GM23338 (cell line): ENCODE data around the gene PMP22. TPM values are rescaled to one million over a fixed set of nuclear protein-coding genes. Genes with fewer than 3 reads are reported as not detected.

Experiments used
- ATAC-seq: fragments of 200-7000 bp; cut with Tn5 transposase; 3 replicates; pipeline ENCODE4 v1.9.1; 2020
- DNase-seq: peaks from one replicate; pipeline ENCODE4 v3.0.0-alpha.2; 2015; ENCODE audit warnings: low spot score
- H2AFZ ChIP-seq: fragments of 200-600 bp; sonication (generic); 2 replicates; pipeline ENCODE4 v1.8.0; 2016; ENCODE audit warnings: antibody characterized with exemption, mild to moderate bottlenecking, moderate library complexity
- H3F3A ChIP-seq: fragments of 200-600 bp; sonication (generic); replicated peaks from 2 replicates; pipeline ENCODE4 v1.8.0; 2017; ENCODE audit warnings: antibody characterized with exemption, mixed run types, low read depth
- H3K27ac ChIP-seq: fragments of 200-600 bp; sonication (generic); 2 replicates; pipeline ENCODE4 v1.6.1; 2016; ENCODE audit warnings: low read depth
- H3K27me3 ChIP-seq: fragments of 200-600 bp; sonication (generic); 2 replicates; pipeline ENCODE4 v1.8.0; 2016; ENCODE audit warnings: mild to moderate bottlenecking, mixed run types, moderate library complexity; ENCODE audit not compliant: insufficient read depth
- H3K36me3 ChIP-seq: fragments of 200-600 bp; sonication (generic); 2 replicates; pipeline ENCODE4 v1.8.0; 2016; ENCODE audit warnings: mild to moderate bottlenecking; ENCODE audit not compliant: insufficient read depth
- H3K4me1 ChIP-seq: fragments of 200-600 bp; sonication (generic); 2 replicates; pipeline ENCODE4 v1.8.0; 2016; ENCODE audit warnings: mild to moderate bottlenecking, moderate library complexity; ENCODE audit not compliant: insufficient read depth
- H3K4me2 ChIP-seq: fragments of 200-600 bp; sonication (generic); 2 replicates; pipeline ENCODE4 v1.7.1; 2017; ENCODE audit warnings: mixed run types
- H3K4me3 ChIP-seq: fragments of 200-600 bp; sonication (generic); 2 replicates; pipeline ENCODE4 v1.6.1; 2016; ENCODE audit warnings: mixed run types
- H3K79me2 ChIP-seq: fragments of 200-600 bp; sonication (generic); replicated peaks from 2 replicates; pipeline ENCODE4 v1.8.0; 2017; ENCODE audit warnings: mild to moderate bottlenecking; ENCODE audit not compliant: insufficient read depth
- H3K9me2 ChIP-seq: fragments of 200-600 bp; sonication (generic); 2 replicates; pipeline ENCODE4 v1.8.0; 2017; ENCODE audit not compliant: insufficient read depth
- H4K20me1 ChIP-seq: fragments of 200-600 bp; sonication (generic); replicated peaks from 2 replicates; pipeline ENCODE4 v1.8.0; 2017; ENCODE audit warnings: mild to moderate bottlenecking; ENCODE audit not compliant: insufficient read depth
- H3K27ac Mint-ChIP-seq: 2 replicates; pipeline ENCODE4 v1.8.0; 2020; ENCODE audit warnings: inconsistent platforms, mild to moderate bottlenecking, moderate library complexity, mixed read lengths
- H3K27me3 Mint-ChIP-seq: 3 replicates; pipeline ENCODE4 v1.8.0; 2022; ENCODE audit warnings: low read depth, mild to moderate bottlenecking, moderate library complexity, mixed read lengths, inconsistent platforms; ENCODE audit not compliant: insufficient read depth, poor library complexity
- H3K36me3 Mint-ChIP-seq: 3 replicates; pipeline ENCODE4 v1.8.0; 2021; ENCODE audit warnings: low read depth, mild to moderate bottlenecking, inconsistent platforms, moderate library complexity, mixed read lengths
- H3K4me1 Mint-ChIP-seq: 3 replicates; pipeline ENCODE4 v1.8.0; 2020; ENCODE audit warnings: mild to moderate bottlenecking, inconsistent platforms, mixed read lengths
- H3K4me3 Mint-ChIP-seq: 3 replicates; pipeline ENCODE4 v1.8.0; 2021; ENCODE audit warnings: moderate library complexity, mild to moderate bottlenecking, inconsistent platforms, mixed read lengths
- H3K9me3 Mint-ChIP-seq: 3 replicates; pipeline ENCODE4 v1.8.0; 2020; ENCODE audit warnings: moderate library complexity, mild to moderate bottlenecking, inconsistent platforms, mixed read lengths
- CREB1 ChIP-seq: fragments of 250-450 bp; sonication (Bioruptor Pico); IDR thresholded peaks from 2 replicates; pipeline ENCODE4 v1.5.0; 2020; ENCODE audit warnings: low read depth, mild to moderate bottlenecking, moderate library complexity
- EZH2 ChIP-seq: fragments of 200-600 bp; sonication (generic); IDR thresholded peaks from one replicate; pipeline ENCODE4 v1.8.0; 2017; ENCODE audit warnings: antibody characterized with exemption, mild to moderate bottlenecking, low read depth; ENCODE audit not compliant: unreplicated experiment
- EZH2phosphoT487 ChIP-seq: fragments of 200-600 bp; sonication (generic); IDR thresholded peaks from one replicate; pipeline ENCODE4 v1.8.1; 2018; ENCODE audit warnings: antibody characterized with exemption; ENCODE audit not compliant: unreplicated experiment
- JUNB ChIP-seq: IDR thresholded peaks from one replicate; pipeline ENCODE4 v1.6.1; 2016; ENCODE audit warnings: antibody characterized with exemption; ENCODE audit not compliant: unreplicated experiment
- NANOG ChIP-seq: IDR thresholded peaks from 2 replicates; pipeline ENCODE4 v1.6.1; 2016; ENCODE audit warnings: antibody characterized with exemption, borderline replicate concordance
- POLR2AphosphoS5 ChIP-seq: IDR thresholded peaks from 2 replicates; pipeline ENCODE4 v1.6.1; 2016; ENCODE audit warnings: antibody characterized with exemption, low read depth
- STAT1 ChIP-seq: IDR thresholded peaks from one replicate; pipeline ENCODE4 v1.6.1; 2016; ENCODE audit warnings: antibody characterized with exemption; ENCODE audit not compliant: unreplicated experiment
- ZNF114 ChIP-seq: fragments of 250-450 bp; sonication (Bioruptor Pico); IDR thresholded peaks from 2 replicates; pipeline ENCODE4 v1.5.0; 2020; ENCODE audit warnings: mild to moderate bottlenecking, moderate library complexity
- ZNF331 ChIP-seq: fragments of 250-450 bp; sonication (Bioruptor Pico); IDR thresholded peaks from 2 replicates; pipeline ENCODE4 v1.5.0; 2020; ENCODE audit warnings: low read depth, mild to moderate bottlenecking, moderate library complexity
- polyA plus RNA-seq: library from polyadenylated mRNA; unstranded; fragments of >200 nt; fragmentation: Nextera tagmentation; extraction: Ambion mirVana; gene quantifications from 2 replicates; pipeline ENCODE4 v1.2.1, GENCODE V29; 2016
- total RNA-seq: library from RNA; depleted of rRNA; stranded (reverse); fragments of >200 nt; shearing (Covaris generic); gene quantifications from 2 replicates; pipeline ENCODE4 v1.2.3, GENCODE V29; 2014
- TF ChIP-seq, protein P1 (sequence below): IDR thresholded peaks from 2 replicates; pipeline ENCODE4 v1.6.1; 2016; ENCODE audit warnings: antibody characterized with exemption
- TF ChIP-seq, protein P2 (sequence below): IDR thresholded peaks from one replicate; pipeline ENCODE4 v1.6.1; 2018; ENCODE audit warnings: antibody characterized with exemption; ENCODE audit not compliant: unreplicated experiment
- TF ChIP-seq, protein P3 (sequence below), 2 experiments: fragments of 200-600 bp in 1 of 2; sonication (generic) in 1 of 2; conservative IDR thresholded peaks; 2 replicates each; pipeline versions ENCODE4 v1.5.1 to v1.6.1; 2016 to 2017; ENCODE audit warnings: antibody characterized with exemption in 2 of 2, low read depth in 2 of 2, mild to moderate bottlenecking in 2 of 2, moderate library complexity in 1 of 2

The PMP22 gene
- total and polyA plus RNA-seq, 2 experiments from 2014 or later, result 1.2 to 2.2 TPM

DNA sequence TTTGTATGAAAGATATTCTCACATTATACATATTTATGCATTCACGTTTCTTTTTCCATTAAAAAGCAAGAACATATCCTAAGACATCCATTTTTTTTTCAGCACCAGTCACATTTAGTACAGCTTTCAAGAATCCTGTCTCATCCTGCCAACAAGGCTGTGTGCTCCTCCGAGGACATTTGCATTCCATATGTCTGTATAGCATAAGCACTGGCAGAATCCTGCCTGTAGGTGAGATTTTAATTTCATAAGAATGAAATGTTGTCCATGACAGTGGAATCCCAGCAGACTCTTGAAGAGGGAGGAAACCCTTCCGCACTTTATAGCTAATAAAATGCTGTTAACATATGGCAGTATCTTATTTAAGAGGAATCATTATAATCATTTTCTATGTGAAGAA, 2.9 kb upstream of the PMP22 start (continued):
- TF ChIP-seq, protein P1, sequence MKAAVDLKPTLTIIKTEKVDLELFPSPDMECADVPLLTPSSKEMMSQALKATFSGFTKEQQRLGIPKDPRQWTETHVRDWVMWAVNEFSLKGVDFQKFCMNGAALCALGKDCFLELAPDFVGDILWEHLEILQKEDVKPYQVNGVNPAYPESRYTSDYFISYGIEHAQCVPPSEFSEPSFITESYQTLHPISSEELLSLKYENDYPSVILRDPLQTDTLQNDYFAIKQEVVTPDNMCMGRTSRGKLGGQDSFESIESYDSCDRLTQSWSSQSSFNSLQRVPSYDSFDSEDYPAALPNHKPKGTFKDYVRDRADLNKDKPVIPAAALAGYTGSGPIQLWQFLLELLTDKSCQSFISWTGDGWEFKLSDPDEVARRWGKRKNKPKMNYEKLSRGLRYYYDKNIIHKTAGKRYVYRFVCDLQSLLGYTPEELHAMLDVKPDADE, result no peak
- TF ChIP-seq, protein P2, sequence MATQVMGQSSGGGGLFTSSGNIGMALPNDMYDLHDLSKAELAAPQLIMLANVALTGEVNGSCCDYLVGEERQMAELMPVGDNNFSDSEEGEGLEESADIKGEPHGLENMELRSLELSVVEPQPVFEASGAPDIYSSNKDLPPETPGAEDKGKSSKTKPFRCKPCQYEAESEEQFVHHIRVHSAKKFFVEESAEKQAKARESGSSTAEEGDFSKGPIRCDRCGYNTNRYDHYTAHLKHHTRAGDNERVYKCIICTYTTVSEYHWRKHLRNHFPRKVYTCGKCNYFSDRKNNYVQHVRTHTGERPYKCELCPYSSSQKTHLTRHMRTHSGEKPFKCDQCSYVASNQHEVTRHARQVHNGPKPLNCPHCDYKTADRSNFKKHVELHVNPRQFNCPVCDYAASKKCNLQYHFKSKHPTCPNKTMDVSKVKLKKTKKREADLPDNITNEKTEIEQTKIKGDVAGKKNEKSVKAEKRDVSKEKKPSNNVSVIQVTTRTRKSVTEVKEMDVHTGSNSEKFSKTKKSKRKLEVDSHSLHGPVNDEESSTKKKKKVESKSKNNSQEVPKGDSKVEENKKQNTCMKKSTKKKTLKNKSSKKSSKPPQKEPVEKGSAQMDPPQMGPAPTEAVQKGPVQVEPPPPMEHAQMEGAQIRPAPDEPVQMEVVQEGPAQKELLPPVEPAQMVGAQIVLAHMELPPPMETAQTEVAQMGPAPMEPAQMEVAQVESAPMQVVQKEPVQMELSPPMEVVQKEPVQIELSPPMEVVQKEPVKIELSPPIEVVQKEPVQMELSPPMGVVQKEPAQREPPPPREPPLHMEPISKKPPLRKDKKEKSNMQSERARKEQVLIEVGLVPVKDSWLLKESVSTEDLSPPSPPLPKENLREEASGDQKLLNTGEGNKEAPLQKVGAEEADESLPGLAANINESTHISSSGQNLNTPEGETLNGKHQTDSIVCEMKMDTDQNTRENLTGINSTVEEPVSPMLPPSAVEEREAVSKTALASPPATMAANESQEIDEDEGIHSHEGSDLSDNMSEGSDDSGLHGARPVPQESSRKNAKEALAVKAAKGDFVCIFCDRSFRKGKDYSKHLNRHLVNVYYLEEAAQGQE, result no peak
- no peak for TF ChIP-seq NANOG
- TF ChIP-seq POLR2AphosphoS5, result no peak
- TF ChIP-seq EZH2phosphoT487, result no peak
- no peak for TF ChIP-seq ZNF114 (CRISPR knock-in tag)
- TF ChIP-seq, protein P3, sequence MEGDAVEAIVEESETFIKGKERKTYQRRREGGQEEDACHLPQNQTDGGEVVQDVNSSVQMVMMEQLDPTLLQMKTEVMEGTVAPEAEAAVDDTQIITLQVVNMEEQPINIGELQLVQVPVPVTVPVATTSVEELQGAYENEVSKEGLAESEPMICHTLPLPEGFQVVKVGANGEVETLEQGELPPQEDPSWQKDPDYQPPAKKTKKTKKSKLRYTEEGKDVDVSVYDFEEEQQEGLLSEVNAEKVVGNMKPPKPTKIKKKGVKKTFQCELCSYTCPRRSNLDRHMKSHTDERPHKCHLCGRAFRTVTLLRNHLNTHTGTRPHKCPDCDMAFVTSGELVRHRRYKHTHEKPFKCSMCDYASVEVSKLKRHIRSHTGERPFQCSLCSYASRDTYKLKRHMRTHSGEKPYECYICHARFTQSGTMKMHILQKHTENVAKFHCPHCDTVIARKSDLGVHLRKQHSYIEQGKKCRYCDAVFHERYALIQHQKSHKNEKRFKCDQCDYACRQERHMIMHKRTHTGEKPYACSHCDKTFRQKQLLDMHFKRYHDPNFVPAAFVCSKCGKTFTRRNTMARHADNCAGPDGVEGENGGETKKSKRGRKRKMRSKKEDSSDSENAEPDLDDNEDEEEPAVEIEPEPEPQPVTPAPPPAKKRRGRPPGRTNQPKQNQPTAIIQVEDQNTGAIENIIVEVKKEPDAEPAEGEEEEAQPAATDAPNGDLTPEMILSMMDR (conservative IDR thresholded peaks at IDR 0.05; ENCODE audit: low read depth in 2 of 2), result no peak

DNA sequence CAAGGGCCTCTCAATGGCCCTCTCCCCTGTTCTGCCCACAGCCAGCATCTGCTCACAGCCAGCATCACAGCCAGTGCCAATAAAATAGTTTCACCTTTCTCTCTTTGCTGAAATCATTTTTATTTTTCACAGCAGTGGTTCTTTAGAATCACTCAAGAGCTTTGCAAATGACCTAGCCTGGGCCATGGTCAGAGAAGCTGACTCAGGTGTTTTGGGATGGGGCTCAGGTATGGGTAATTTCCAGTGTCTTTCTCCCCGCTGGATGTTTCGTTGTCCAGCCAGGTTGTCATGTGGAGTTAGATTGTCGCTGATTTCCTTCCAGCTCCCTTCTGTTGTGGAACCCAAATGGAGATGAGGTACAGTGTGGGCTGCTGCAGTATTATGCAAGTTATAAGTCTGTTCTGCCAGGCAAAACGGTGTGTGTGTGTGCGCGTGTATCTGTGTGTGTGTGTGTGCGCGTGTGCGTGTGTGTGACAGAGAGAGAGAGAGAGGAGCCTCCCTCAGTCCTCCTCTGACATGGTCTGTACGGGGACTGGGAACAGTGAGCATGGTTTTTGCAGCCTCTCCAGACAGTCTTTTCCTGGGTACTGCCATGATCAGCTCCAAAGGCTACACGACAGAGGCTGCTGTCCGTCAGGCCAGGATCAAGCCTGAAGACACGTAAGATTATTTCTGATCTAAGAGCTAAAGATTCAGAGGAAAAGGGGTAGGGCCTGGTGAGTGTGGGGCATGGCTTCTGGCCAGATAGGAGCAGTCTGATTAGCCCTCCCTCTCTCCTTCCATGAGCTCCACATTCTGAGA, 1.4 kb upstream of the PMP22 start:
- Histone ChIP-seq H3K9me2 (no peaks in the 10 kb centered on the region), H4K20me1 (no peaks in the 10 kb centered on the region), H3K4me2 (no peak overlapping the region), H3K4me1 (peaks cover 16% of the 10 kb centered on the region; the same call in 1 of the 2 replicates), H3K4me3 (no peak overlapping the region), H3K36me3 (no peaks in the 10 kb centered on the region), H2AFZ (no peak overlapping the region), H3K27ac (no peak overlapping the region), H3F3A (no peaks in the 10 kb centered on the region), H3K79me2 (no peaks in the 10 kb centered on the region), H3K27me3 (peaks cover 46% of the 10 kb centered on the region)
- ATAC-seq (no peak), DNase-seq (no peak)
- H3K27me3 Mint-ChIP-seq, result peaks cover 41% of the 10 kb centered on the region
- H3K36me3 Mint-ChIP-seq, result no peaks in the 10 kb centered on the region
- H3K4me3 Mint-ChIP-seq, result no peak overlapping the region
- H3K9me3 Mint-ChIP-seq, result no peaks in the 10 kb centered on the region
- peaks cover 13% of the 10 kb centered on the region; the same call in 2 of the 3 replicates for H3K4me1 Mint-ChIP-seq
- no peak overlapping the region for H3K27ac Mint-ChIP-seq
- no peak for TF ChIP-seq POLR2AphosphoS5
- TF ChIP-seq, protein P1, result no peak
- TF ChIP-seq EZH2, result no peak
- TF ChIP-seq CREB1 (CRISPR knock-in tag), result no peak
- TF ChIP-seq JUNB, result no peak
- TF ChIP-seq NANOG, result no peak
- TF ChIP-seq ZNF331 (CRISPR knock-in tag), result no peak
- TF ChIP-seq, protein P3 (conservative IDR thresholded peaks at IDR 0.05; ENCODE audit: low read depth in 2 of 2), result no peak
- no peak for TF ChIP-seq STAT1
- TF ChIP-seq, protein P2, result no peak
